GM23338 (cell line): ENCODE measurements around the gene WBP1.

Source experiments
- CREB1 ChIP-seq: fragments of 250-450 bp; sonication (Bioruptor Pico); IDR thresholded peaks from 2 replicates; pipeline ENCODE4 v1.5.0; 2020; ENCODE audit warnings: low read depth, mild to moderate bottlenecking, moderate library complexity
- EZH2 ChIP-seq: fragments of 200-600 bp; sonication (generic); IDR thresholded peaks from one replicate; pipeline ENCODE4 v1.8.0; 2017; ENCODE audit warnings: antibody characterized with exemption, mild to moderate bottlenecking, low read depth; ENCODE audit not compliant: unreplicated experiment
- REST ChIP-seq: IDR thresholded peaks from one replicate; pipeline ENCODE4 v1.6.1; 2018; ENCODE audit warnings: antibody characterized with exemption; ENCODE audit not compliant: unreplicated experiment
- STAT1 ChIP-seq: IDR thresholded peaks from one replicate; pipeline ENCODE4 v1.6.1; 2016; ENCODE audit warnings: antibody characterized with exemption; ENCODE audit not compliant: unreplicated experiment
- ZNF462 ChIP-seq: fragments of 250-450 bp; sonication (Bioruptor Pico); IDR thresholded peaks from 2 replicates; pipeline ENCODE4 v1.5.0; 2020; ENCODE audit warnings: mild to moderate bottlenecking, moderate library complexity
- TF ChIP-seq, protein P1 (sequence below), 2 experiments: fragments of 200-600 bp in 1 of 2; sonication (generic) in 1 of 2; conservative IDR thresholded peaks; 2 replicates each; pipeline versions ENCODE4 v1.5.1 to v1.6.1; 2016 to 2017; ENCODE audit warnings: antibody characterized with exemption in 2 of 2, low read depth in 2 of 2, mild to moderate bottlenecking in 2 of 2, moderate library complexity in 1 of 2
- TF ChIP-seq, protein P2 (sequence below): IDR thresholded peaks from 2 replicates; pipeline ENCODE4 v1.6.1; 2016; ENCODE audit warnings: antibody characterized with exemption

DNA sequence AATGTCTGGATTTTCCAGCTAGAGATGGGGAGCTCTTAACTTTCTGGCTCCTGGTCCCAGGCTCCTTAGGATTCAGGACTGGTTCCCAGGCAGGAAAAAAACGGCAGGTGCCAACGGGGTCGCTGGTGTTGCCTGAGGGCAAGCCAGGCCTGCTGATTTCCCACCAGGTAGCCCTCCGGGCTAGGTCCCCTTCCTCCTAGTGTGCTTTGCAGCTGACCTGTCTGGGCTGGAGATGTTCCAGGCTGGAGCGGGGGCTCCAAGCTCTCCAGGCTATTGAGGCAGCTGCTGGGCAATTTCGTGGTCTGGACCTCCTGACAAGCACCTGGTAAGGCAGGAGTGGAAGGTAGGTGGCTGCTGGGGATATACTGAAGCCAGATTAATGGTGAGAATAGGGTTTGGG lies 16.2 kb downstream of the WBP1 start:
- no peak for TF ChIP-seq EZH2
- no peak for TF ChIP-seq CREB1
- TF ChIP-seq, protein P1, sequence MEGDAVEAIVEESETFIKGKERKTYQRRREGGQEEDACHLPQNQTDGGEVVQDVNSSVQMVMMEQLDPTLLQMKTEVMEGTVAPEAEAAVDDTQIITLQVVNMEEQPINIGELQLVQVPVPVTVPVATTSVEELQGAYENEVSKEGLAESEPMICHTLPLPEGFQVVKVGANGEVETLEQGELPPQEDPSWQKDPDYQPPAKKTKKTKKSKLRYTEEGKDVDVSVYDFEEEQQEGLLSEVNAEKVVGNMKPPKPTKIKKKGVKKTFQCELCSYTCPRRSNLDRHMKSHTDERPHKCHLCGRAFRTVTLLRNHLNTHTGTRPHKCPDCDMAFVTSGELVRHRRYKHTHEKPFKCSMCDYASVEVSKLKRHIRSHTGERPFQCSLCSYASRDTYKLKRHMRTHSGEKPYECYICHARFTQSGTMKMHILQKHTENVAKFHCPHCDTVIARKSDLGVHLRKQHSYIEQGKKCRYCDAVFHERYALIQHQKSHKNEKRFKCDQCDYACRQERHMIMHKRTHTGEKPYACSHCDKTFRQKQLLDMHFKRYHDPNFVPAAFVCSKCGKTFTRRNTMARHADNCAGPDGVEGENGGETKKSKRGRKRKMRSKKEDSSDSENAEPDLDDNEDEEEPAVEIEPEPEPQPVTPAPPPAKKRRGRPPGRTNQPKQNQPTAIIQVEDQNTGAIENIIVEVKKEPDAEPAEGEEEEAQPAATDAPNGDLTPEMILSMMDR (conservative IDR thresholded peaks at IDR 0.05; ENCODE audit: low read depth in 2 of 2), result no peak
- TF ChIP-seq REST, result no peak
- TF ChIP-seq, protein P2, sequence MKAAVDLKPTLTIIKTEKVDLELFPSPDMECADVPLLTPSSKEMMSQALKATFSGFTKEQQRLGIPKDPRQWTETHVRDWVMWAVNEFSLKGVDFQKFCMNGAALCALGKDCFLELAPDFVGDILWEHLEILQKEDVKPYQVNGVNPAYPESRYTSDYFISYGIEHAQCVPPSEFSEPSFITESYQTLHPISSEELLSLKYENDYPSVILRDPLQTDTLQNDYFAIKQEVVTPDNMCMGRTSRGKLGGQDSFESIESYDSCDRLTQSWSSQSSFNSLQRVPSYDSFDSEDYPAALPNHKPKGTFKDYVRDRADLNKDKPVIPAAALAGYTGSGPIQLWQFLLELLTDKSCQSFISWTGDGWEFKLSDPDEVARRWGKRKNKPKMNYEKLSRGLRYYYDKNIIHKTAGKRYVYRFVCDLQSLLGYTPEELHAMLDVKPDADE, result no peak
- TF ChIP-seq ZNF462 (CRISPR knock-in tag), result no peak
- no peak for TF ChIP-seq STAT1
